B cell (primary cell): ENCODE measurements around the gene ELMO1.

Experiments used
- CTCF ChIP-seq: fragments of 200-600 bp; IDR thresholded peaks from one replicate; pipeline ENCODE4 v1.8.0; 2022; ENCODE audit warnings: antibody characterized with exemption, mild to moderate bottlenecking
- EZH2 ChIP-seq: IDR thresholded peaks from 2 replicates; pipeline ENCODE4 v1.6.1; 2012; ENCODE audit warnings: borderline replicate concordance, low read depth, mild to moderate bottlenecking, moderate library complexity, low read length; ENCODE audit not compliant: insufficient read depth, poor library complexity, severe bottlenecking

GRCh38 chr7:37015353-37016034, 433.2 kb downstream of the ELMO1 start:
- TF ChIP-seq CTCF, result no peak
- no peak for TF ChIP-seq EZH2
